Measurements from ENCODE around the gene DCXR. TPM values are rescaled to one million over a fixed set of nuclear protein-coding genes. Genes with fewer than 3 reads are reported as not detected.

DCXR gene
- total RNA-seq, 6 experiments from 2014 or later = 73.4 to 100 (median 84.8) TPM

DNA sequence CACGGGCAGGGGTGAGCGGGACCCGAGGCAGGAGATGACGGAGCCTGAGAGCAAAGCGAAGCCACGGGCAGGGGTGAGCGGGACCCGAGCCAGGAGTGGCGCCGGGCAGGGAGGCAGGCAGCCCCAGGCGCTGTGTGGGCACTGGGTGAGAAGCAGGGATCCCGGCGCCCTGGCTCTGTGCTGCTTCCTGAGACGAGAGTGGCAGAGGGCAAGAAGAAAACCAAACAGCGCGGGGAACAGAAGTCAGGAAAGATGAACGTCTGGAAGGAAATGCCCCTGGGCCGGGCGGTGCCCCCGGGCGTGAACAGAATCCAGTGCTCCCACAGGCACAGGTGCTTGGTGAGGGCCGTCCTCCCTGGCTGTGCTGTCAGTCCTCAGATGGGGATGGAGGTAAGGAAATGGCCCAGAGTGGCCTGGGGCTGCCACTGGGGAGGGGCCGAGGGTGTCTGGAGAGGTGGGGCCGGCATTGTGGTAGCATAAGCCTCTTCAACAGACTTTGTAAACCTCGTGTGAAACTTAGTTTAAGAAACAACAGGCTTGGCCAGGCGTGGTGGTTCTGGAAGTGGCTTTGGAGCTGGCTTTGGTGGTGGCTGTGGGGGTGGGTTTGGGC, 50.2 kb downstream of the DCXR start:
- H3K9me3 Mint-ChIP-seq = no peaks in the 10 kb centered on the region
- TF ChIP-seq, protein P1, sequence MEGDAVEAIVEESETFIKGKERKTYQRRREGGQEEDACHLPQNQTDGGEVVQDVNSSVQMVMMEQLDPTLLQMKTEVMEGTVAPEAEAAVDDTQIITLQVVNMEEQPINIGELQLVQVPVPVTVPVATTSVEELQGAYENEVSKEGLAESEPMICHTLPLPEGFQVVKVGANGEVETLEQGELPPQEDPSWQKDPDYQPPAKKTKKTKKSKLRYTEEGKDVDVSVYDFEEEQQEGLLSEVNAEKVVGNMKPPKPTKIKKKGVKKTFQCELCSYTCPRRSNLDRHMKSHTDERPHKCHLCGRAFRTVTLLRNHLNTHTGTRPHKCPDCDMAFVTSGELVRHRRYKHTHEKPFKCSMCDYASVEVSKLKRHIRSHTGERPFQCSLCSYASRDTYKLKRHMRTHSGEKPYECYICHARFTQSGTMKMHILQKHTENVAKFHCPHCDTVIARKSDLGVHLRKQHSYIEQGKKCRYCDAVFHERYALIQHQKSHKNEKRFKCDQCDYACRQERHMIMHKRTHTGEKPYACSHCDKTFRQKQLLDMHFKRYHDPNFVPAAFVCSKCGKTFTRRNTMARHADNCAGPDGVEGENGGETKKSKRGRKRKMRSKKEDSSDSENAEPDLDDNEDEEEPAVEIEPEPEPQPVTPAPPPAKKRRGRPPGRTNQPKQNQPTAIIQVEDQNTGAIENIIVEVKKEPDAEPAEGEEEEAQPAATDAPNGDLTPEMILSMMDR (IDR thresholded peaks at IDR 0.05) = no peak
- no peak overlapping the region for H3K27ac Mint-ChIP-seq
- peaks cover 4% of the 10 kb centered on the region; the same call in 1 of the 2 replicates for H3K27me3 Mint-ChIP-seq (ENCODE audit: insufficient read depth)
- no peak overlapping the region for H3K4me3 Mint-ChIP-seq
- no peak for DNase-seq
- peaks cover 27% of the 10 kb centered on the region for H3K36me3 Mint-ChIP-seq (ENCODE audit: low read depth)
- peaks cover 16% of the 10 kb centered on the region for H3K4me1 Mint-ChIP-seq (ENCODE audit: low read depth)

DNA sequence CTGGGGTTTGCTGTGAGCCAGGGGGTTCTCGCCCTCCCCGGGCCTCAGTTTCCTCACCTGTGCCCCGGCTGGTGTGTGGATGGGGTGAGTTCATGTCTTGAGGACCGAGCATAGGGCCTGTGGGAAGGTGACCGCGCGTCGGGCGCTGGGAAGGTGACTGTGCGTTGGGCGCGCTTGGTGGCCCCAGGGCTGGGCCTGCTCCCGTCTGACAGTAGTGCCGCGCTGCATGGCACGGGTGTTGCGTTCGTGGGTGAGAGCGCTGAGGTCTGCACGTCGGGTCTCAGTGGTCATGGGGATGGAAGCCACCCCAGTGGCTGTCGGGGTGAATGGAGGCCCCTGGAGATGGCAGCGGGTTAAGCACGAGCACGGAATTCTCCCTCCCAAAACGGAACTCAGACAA, 50.9 kb downstream of the DCXR start:
- H3K36me3 Mint-ChIP-seq (ENCODE audit: low read depth) = peaks cover 27% of the 10 kb centered on the region
- no peak for DNase-seq
- TF ChIP-seq, protein P1 (IDR thresholded peaks at IDR 0.05) = no peak
- H3K4me1 Mint-ChIP-seq (ENCODE audit: low read depth) = peaks cover 9% of the 10 kb centered on the region
- H3K4me3 Mint-ChIP-seq = no peak overlapping the region
- peaks cover 4% of the 10 kb centered on the region; the same call in 1 of the 2 replicates for H3K27me3 Mint-ChIP-seq (ENCODE audit: insufficient read depth)
- H3K9me3 Mint-ChIP-seq = no peaks in the 10 kb centered on the region
- H3K27ac Mint-ChIP-seq = no peak overlapping the region

Other genes with a start within 250 kb of the DCXR start
- not detected for gene GCGR, start 233.5 kb downstream of the DCXR start, total RNA-seq (2021; fragmentation: NEBNext Ultra II Directional; extraction: Animal tissue kit (Norgen Biotek cat#: 25700))
- gene MCRIP1, start 204.4 kb downstream of the DCXR start, total RNA-seq (2021; fragmentation: NEBNext Ultra II Directional; extraction: Animal tissue kit (Norgen Biotek cat#: 25700)) = 100 to 1,000 TPM in 2 of 6 experiments, 10 to 100 TPM in 4; 88.0 to 103 (median 92.8) TPM
- not detected for gene PPP1R27, start 202.6 kb downstream of the DCXR start, total RNA-seq (2021; fragmentation: NEBNext Ultra II Directional; extraction: Animal tissue kit (Norgen Biotek cat#: 25700))
- 100 to 1,000 TPM; 790 to 981 (median 910) TPM for gene P4HB, start 177.2 kb downstream of the DCXR start, total RNA-seq (2021; fragmentation: NEBNext Ultra II Directional; extraction: Animal tissue kit (Norgen Biotek cat#: 25700))
- gene ARHGDIA, start 166.4 kb downstream of the DCXR start, total RNA-seq (2021; fragmentation: NEBNext Ultra II Directional; extraction: Animal tissue kit (Norgen Biotek cat#: 25700)) = 1,000 to 10,000 TPM in 1 of 6 experiments, 100 to 1,000 TPM in 5; 758 to 1,040 (median 908) TPM
- 100 to 1,000 TPM; 101 to 151 (median 135) TPM for gene ALYREF, start 146.1 kb downstream of the DCXR start, total RNA-seq (2021; fragmentation: NEBNext Ultra II Directional; extraction: Animal tissue kit (Norgen Biotek cat#: 25700))
- gene ANAPC11, start 146.0 kb downstream of the DCXR start, total RNA-seq (2021; fragmentation: NEBNext Ultra II Directional; extraction: Animal tissue kit (Norgen Biotek cat#: 25700)) = 100 to 1,000 TPM; 151 to 169 (median 156) TPM
- gene NPB, start 135.5 kb downstream of the DCXR start, total RNA-seq (2021; fragmentation: NEBNext Ultra II Directional; extraction: Animal tissue kit (Norgen Biotek cat#: 25700)) = 1 to 10 TPM in 1 of 6 experiments, under 1 TPM in 5; 0.53 to 1.5 (median 0.71) TPM
- gene PCYT2, start 126.3 kb downstream of the DCXR start, total RNA-seq (2021; fragmentation: NEBNext Ultra II Directional; extraction: Animal tissue kit (Norgen Biotek cat#: 25700)) = 10 to 100 TPM; 33.2 to 45.8 (median 35.8) TPM
- gene SIRT7, start 119.5 kb downstream of the DCXR start, total RNA-seq (2021; fragmentation: NEBNext Ultra II Directional; extraction: Animal tissue kit (Norgen Biotek cat#: 25700)) = 10 to 100 TPM; 16.2 to 20.7 (median 18.5) TPM
- gene MAFG, start 110.0 kb downstream of the DCXR start, total RNA-seq (2021; fragmentation: NEBNext Ultra II Directional; extraction: Animal tissue kit (Norgen Biotek cat#: 25700)) = 10 to 100 TPM; 17.7 to 22.4 (median 18.2) TPM
- 100 to 1,000 TPM in 4 of 6 experiments, 10 to 100 TPM in 2; 97.9 to 147 (median 110) TPM for gene PYCR1, start 100.4 kb downstream of the DCXR start, total RNA-seq (2021; fragmentation: NEBNext Ultra II Directional; extraction: Animal tissue kit (Norgen Biotek cat#: 25700))
- not detected for gene MYADML2, start 90.5 kb downstream of the DCXR start, total RNA-seq (2021; fragmentation: NEBNext Ultra II Directional; extraction: Animal tissue kit (Norgen Biotek cat#: 25700))
- under 1 TPM in 2 of 6 experiments, not detected in 4; 0.10 to 0.14 TPM for gene NOTUM, start 76.5 kb downstream of the DCXR start, total RNA-seq (2021; fragmentation: NEBNext Ultra II Directional; extraction: Animal tissue kit (Norgen Biotek cat#: 25700))
- gene ASPSCR1, start 60.1 kb downstream of the DCXR start, total RNA-seq (2021; fragmentation: NEBNext Ultra II Directional; extraction: Animal tissue kit (Norgen Biotek cat#: 25700)) = 10 to 100 TPM; 26.6 to 36.8 (median 34.7) TPM
- gene CENPX, start 14.8 kb downstream of the DCXR start, total RNA-seq (2021; fragmentation: NEBNext Ultra II Directional; extraction: Animal tissue kit (Norgen Biotek cat#: 25700)) = 10 to 100 TPM; 60.6 to 83.9 (median 73.3) TPM
- 10 to 100 TPM in 3 of 6 experiments, 1 to 10 TPM in 3; 6.8 to 10.5 (median 10.0) TPM for gene LRRC45, start 14.4 kb downstream of the DCXR start, total RNA-seq (2021; fragmentation: NEBNext Ultra II Directional; extraction: Animal tissue kit (Norgen Biotek cat#: 25700))
- 1 to 10 TPM; 4.3 to 8.5 (median 5.6) TPM for gene RAC3, start 6.0 kb downstream of the DCXR start, total RNA-seq (2021; fragmentation: NEBNext Ultra II Directional; extraction: Animal tissue kit (Norgen Biotek cat#: 25700))
- gene RFNG, start 14.1 kb upstream of the DCXR start, total RNA-seq (2021; fragmentation: NEBNext Ultra II Directional; extraction: Animal tissue kit (Norgen Biotek cat#: 25700)) = 10 to 100 TPM; 37.6 to 48.5 (median 40.1) TPM
- gene GPS1, start 14.2 kb upstream of the DCXR start, total RNA-seq (2021; fragmentation: NEBNext Ultra II Directional; extraction: Animal tissue kit (Norgen Biotek cat#: 25700)) = 100 to 1,000 TPM; 127 to 144 (median 141) TPM
- 10 to 100 TPM; 65.8 to 86.8 (median 71.2) TPM for gene DUS1L, start 28.1 kb upstream of the DCXR start, total RNA-seq (2021; fragmentation: NEBNext Ultra II Directional; extraction: Animal tissue kit (Norgen Biotek cat#: 25700))
- gene FASN, start 60.5 kb upstream of the DCXR start, total RNA-seq (2021; fragmentation: NEBNext Ultra II Directional; extraction: Animal tissue kit (Norgen Biotek cat#: 25700)) = 100 to 1,000 TPM; 108 to 138 (median 112) TPM
- 10 to 100 TPM; 12.8 to 15.6 (median 13.6) TPM for gene CCDC57, start 175.1 kb upstream of the DCXR start, total RNA-seq (2021; fragmentation: NEBNext Ultra II Directional; extraction: Animal tissue kit (Norgen Biotek cat#: 25700))
- 100 to 1,000 TPM; 475 to 624 (median 523) TPM for gene SLC16A3, start 191.3 kb upstream of the DCXR start, total RNA-seq (2021; fragmentation: NEBNext Ultra II Directional; extraction: Animal tissue kit (Norgen Biotek cat#: 25700))
- 100 to 1,000 TPM; 116 to 128 (median 118) TPM for gene CSNK1D, start 236.0 kb upstream of the DCXR start, total RNA-seq (2021; fragmentation: NEBNext Ultra II Directional; extraction: Animal tissue kit (Norgen Biotek cat#: 25700))